Activated naive CD8-positive, alpha-beta T cell (primary cell): ENCODE results near the gene ALPI.
"Not testable (repeated sequence)": the region's sequence is repeated elsewhere in the genome, so short reads cannot be mapped to it uniquely, and the experiment has no call there.

Source experiments
- H3K27ac Mint-ChIP-seq: one replicate; pipeline ENCODE4 v1.8.0; 2021; ENCODE audit warnings: mixed read lengths
- H3K27me3 Mint-ChIP-seq: one replicate; pipeline ENCODE4 v1.8.0; 2021; ENCODE audit warnings: mixed read lengths
- H3K36me3 Mint-ChIP-seq: one replicate; pipeline ENCODE4 v1.8.0; 2021; ENCODE audit warnings: mixed read lengths
- H3K4me1 Mint-ChIP-seq: one replicate; pipeline ENCODE4 v1.8.0; 2021; ENCODE audit warnings: low read depth, mixed read lengths
- H3K4me3 Mint-ChIP-seq: one replicate; pipeline ENCODE4 v1.8.0; 2021; ENCODE audit warnings: mild to moderate bottlenecking, mixed read lengths
- H3K9me3 Mint-ChIP-seq: one replicate; pipeline ENCODE4 v1.8.0; 2021; ENCODE audit warnings: low read depth, mixed read lengths

Gene ALPI

DNA sequence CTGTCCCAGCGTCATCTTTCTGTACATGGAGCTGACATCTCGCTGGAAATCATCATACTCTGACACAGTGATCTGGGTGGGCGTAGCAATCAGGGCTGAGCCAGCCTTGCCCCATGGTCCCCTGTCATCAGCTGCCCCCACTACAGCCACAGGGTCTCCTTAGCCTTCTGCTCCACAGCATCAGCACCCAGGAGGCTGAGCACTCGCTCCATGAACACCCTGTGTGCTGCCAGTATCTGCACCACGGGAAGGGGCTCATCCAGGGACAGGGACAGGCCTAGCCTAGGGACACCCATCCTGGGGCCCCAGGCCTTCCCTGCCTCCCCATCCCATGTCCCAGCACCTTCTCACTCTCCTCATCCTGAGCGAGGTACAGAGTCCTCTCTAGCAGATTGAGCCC lies 37.9 kb upstream of the ALPI start:
- H3K4me3 Mint-ChIP-seq = peak overlapping the region; percentile 69
- peaks cover 5% of the 10 kb centered on the region for H3K9me3 Mint-ChIP-seq
- peaks cover 16% of the 10 kb centered on the region for H3K27me3 Mint-ChIP-seq
- peaks cover 4% of the 10 kb centered on the region for H3K36me3 Mint-ChIP-seq
- peaks cover 17% of the 10 kb centered on the region for H3K4me1 Mint-ChIP-seq
- H3K27ac Mint-ChIP-seq = no peak overlapping the region

- Mint-ChIP-seq H3K27me3 (peaks cover 16% of the 10 kb centered on the region), H3K27ac (no peak overlapping the region), H3K4me3 (peak overlapping the region; percentile 69), H3K9me3 (peaks cover 5% of the 10 kb centered on the region), H3K36me3 (peaks cover 4% of the 10 kb centered on the region), H3K4me1 (peaks cover 11% of the 10 kb centered on the region)
Measured at GRCh38 chr2:232418466-232419244, 37.3 kb upstream of the ALPI start.

DNA sequence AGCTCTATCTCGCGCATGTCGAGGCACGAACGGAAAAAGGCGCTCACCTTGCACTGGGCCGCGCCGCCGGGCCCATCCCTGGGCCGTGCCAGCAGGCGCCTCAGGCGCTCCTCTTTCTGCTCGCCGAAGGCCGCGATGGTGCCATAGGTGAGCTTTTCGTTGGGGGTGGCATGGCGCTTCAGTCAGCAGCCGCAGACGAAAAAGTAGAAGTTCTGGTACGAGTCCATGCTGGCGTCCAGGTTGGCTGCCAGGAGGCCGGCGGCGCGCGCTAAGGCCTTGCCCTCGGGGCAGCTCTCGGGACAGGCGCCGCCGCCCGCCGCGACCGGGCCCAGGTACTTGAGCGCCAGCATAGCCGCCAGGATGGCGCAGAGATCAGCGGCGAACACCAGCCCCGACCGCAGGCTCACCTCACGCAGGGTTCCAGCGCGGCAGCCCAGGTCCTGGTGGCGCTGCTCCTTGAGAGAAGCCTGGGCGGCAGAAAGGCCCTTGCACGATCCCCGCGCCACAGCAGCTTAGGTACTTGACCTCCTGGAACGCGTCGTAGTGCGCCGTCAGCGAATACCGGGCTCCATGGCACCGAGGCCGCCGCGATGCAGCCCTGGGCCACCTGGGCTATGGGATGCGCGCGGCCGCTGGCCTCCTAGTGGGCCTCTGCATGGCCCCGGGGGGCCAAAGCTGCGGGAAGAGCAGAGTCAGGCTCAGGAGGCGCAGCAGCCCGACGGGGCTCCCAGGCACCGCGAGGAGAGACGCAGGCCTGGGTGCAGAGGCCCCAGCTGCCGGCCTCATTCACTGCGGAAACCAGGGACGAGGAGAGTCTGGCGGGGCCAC lies 36.5 kb upstream of the ALPI start:
- peaks cover 5% of the 10 kb centered on the region for H3K9me3 Mint-ChIP-seq
- H3K4me1 Mint-ChIP-seq = peaks cover 9% of the 10 kb centered on the region
- peaks cover 16% of the 10 kb centered on the region for H3K27me3 Mint-ChIP-seq
- peaks cover 4% of the 10 kb centered on the region for H3K36me3 Mint-ChIP-seq
- H3K27ac Mint-ChIP-seq = no peak overlapping the region
- H3K4me3 Mint-ChIP-seq = peak overlapping the region; percentile 69

DNA sequence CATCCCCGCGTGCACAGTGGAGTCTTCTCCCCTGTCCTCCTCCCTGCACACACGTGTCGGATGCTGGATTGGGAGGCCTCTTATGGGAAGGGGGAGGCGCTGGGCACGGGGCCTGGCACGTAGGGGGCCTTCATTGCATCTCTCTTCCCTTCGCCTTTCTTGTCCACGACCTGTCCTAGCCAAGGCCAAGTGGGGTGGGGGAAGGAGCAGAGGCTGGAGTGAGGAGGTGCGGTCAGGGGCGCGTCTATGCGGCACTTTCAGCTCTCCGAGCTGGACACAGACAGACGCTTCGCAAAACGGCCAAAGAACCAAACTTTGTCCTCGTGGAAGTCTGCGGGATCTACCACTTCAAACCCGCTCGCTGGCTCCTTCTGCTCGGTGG lies 35.9 kb upstream of the ALPI start:
- peaks cover 5% of the 10 kb centered on the region for H3K9me3 Mint-ChIP-seq
- no peak overlapping the region for H3K27ac Mint-ChIP-seq
- H3K4me3 Mint-ChIP-seq = peak overlapping the region; percentile 57
- peaks cover 16% of the 10 kb centered on the region for H3K27me3 Mint-ChIP-seq
- H3K4me1 Mint-ChIP-seq = peaks cover 9% of the 10 kb centered on the region
- peaks cover 4% of the 10 kb centered on the region for H3K36me3 Mint-ChIP-seq

DNA sequence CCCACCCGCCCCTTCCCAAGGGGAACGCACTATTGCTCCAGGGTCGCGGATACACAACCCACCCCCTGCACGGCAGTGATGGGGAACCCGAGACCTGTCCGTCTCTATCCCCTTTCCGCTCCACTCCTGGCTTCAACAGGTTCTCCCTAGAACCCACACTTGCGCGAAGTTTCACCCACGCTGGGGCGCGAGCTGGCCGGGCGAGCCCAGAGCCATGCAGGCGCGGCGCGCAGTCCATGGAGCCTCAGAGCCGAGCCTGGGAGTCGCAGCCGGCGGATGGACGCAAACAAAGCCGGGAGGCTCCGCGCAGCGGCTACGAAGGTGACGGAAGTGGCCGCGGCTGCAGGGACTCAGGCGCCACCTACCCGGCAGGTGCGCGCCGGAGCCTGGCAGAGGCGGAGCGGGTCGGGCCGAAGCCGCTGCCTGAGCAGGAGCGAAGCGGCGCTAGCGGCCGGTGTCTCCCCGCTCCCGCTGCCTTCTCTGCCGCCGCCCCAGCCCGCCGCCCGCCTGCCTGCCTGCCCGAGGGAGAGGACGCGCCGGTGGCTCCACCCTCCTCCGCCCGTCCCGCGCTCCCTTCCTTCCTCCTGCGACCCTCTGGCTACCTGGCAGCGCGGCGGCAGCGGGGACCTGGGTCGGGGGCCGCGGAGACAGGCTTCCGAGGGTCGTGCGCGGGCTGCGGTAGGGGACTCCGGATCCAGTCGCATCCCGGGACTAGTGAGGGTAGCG lies 35.3 kb upstream of the ALPI start:
- H3K9me3 Mint-ChIP-seq = peaks cover 5% of the 10 kb centered on the region
- peaks cover 16% of the 10 kb centered on the region for H3K27me3 Mint-ChIP-seq
- no peak overlapping the region for H3K27ac Mint-ChIP-seq
- H3K4me1 Mint-ChIP-seq = peaks cover 9% of the 10 kb centered on the region
- H3K36me3 Mint-ChIP-seq = peaks cover 4% of the 10 kb centered on the region
- H3K4me3 Mint-ChIP-seq = peak overlapping the region; percentile 57

DNA sequence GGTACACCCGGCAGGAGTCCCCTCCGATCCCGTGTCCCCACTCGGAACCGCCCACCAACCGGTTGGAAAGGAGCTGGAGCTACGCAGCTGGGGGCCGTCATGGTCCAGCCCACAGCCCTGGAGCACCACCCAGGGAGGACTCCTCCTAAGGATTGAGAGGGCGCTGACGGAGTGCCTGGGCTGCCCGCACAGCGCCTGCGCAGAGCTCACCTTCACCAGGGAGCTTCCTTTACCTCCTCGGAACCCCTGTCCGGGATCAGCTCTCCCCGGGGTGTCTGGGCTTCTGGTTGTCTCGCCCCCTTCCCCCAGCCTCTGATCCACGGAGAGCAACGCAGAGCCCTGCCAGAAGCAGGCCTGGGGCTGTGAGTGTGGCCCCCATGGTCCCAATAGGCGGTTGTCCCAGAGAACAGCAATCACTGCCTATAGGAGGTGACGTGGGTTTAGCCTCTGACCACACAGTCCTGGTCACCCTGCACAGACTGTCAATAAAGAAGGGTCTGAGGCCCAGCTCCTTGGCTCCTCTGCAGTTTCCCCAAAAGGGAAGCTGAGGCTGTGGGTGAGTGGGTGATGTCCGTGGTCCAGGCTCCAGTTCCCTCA lies 34.7 kb upstream of the ALPI start:
- Mint-ChIP-seq H3K4me1 (peaks cover 9% of the 10 kb centered on the region), H3K9me3 (peaks cover 5% of the 10 kb centered on the region), H3K27ac (no peak overlapping the region), H3K27me3 (peaks cover 15% of the 10 kb centered on the region), H3K4me3 (peak overlapping the region; percentile 73), H3K36me3 (peaks cover 4% of the 10 kb centered on the region)

GRCh38 chr2:232422051-232422450 lies 33.9 kb upstream of the ALPI start:
- Mint-ChIP-seq H3K4me3 (peak overlapping the region; percentile 73), H3K27me3 (peaks cover 15% of the 10 kb centered on the region), H3K27ac (no peak overlapping the region), H3K9me3 (peaks cover 5% of the 10 kb centered on the region), H3K4me1 (peaks cover 9% of the 10 kb centered on the region), H3K36me3 (peaks cover 4% of the 10 kb centered on the region)

DNA sequence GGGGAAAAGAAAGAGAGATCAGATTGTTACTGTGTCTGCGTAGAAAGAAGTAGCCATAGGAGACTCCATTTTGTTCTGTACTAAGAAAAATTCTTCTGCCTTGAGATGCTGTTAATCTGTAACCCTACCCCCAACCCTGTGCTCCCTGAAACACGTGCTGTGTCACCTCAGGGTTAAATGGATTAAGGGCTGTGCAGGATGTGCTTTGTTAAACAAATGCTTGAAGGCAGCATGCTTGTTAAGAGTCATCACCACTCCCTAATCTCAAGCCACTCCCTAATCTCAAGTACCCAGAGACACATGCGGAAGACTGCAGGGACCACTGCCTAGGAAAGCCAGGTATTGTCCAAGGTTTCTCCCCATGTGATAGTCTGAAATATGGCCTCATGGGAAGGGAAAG lies 33.0 kb upstream of the ALPI start:
- not testable (repeated sequence) for H3K9me3 Mint-ChIP-seq, H3K27ac Mint-ChIP-seq, H3K4me1 Mint-ChIP-seq, H3K36me3 Mint-ChIP-seq
- Mint-ChIP-seq H3K27me3 (peaks cover 14% of the 10 kb centered on the region), H3K4me3 (peak overlapping the region; percentile 2)

DNA sequence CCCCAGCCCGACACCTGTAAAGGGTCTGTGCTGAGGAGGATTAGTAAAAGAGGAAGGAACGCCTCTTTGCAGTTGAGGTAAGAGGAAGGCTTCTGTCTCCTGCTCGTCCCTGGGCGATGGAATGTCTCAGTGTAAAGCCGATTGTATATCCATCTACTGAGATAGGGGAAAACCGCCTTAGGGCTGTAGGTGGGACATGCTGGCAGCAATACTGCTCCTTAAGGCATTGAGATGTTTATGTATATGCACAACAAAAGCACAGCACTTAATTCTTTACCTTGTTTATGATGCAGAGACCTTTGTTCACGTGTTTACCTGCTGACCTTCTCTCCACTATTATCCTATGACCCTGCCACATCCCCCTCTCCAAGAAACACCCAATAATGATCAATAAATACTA lies 32.5 kb upstream of the ALPI start:
- H3K27ac Mint-ChIP-seq, H3K4me1 Mint-ChIP-seq, H3K36me3 Mint-ChIP-seq, H3K4me3 Mint-ChIP-seq, H3K27me3 Mint-ChIP-seq, H3K9me3 Mint-ChIP-seq: not testable (repeated sequence)

DNA sequence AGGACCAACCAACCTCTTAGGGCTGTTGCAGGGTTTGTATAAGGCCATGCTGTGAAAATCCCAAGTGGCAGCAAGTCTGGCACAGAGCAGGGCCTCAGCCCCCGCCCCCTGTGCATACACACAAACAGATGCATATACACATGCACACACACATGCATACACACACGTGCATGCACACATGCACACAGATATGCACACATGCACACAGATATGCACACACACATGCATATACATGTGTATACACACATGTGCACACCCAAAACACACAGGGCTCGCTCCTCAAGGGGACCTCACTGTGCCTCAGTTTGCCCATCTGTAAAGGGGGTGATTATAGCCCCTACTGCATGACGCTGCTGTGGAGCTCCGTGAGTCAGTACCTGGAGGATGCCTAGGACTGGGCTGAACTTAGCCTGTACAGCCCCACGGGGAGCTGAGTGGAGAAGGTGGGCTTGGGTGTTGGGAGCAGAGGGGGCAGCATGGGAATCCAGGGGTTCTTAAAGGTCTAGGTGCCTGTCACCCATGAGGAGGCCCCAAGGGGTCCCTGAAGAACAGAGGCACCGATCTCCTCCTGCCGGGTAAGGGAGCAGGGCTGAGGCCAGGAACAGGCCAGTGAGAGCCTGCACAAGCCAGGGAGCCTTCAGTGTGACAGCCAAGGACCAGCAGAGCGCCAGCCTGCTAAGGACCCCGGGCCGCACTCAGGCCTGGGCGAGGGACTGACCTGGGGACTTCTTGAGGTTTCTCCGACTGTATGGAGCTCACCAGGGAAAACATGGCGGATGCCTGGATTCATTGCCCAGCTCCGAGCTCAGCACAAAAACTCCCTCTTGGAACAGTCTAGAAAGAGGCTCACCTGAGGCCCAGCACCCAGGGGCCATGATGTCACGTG lies 24.0 kb upstream of the ALPI start:
- Mint-ChIP-seq H3K27me3 (no peaks in the 10 kb centered on the region), H3K4me1 (no peaks in the 10 kb centered on the region), H3K9me3 (no peaks in the 10 kb centered on the region), H3K4me3 (no peak overlapping the region), H3K36me3 (no peaks in the 10 kb centered on the region), H3K27ac (no peak overlapping the region)

DNA sequence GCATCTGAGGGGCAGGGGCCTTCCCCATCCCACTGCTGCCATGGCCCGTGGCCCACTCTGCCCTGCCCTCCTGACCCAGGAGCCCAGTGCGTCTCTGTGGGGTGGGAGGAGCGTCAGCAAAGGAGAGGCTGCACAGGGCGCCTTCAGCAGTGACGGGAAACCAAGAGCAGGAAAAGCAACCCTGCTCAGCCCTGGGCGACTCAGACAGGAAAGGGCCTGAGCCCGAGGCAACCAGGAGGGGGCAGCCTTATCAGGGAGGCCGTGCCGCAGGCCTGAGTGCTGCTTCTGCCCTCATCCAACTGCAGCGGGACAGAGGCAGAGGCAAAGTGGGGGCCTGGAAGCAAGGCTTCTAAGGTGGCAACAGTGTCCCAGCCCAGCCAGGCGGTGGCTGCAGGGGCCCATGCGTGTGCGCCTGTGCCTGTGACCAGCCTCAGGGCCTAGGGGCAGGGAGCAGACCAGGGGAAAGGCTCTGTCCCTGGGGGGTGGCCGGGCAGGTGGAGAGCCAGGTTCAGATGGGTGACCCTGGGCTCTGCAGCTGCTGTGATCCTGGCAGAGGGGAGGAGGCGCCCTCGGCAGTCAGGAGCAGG lies 23.3 kb upstream of the ALPI start:
- Mint-ChIP-seq H3K36me3 (no peaks in the 10 kb centered on the region), H3K9me3 (no peaks in the 10 kb centered on the region), H3K27ac (no peak overlapping the region), H3K27me3 (no peaks in the 10 kb centered on the region), H3K4me3 (no peak overlapping the region), H3K4me1 (no peaks in the 10 kb centered on the region)

DNA sequence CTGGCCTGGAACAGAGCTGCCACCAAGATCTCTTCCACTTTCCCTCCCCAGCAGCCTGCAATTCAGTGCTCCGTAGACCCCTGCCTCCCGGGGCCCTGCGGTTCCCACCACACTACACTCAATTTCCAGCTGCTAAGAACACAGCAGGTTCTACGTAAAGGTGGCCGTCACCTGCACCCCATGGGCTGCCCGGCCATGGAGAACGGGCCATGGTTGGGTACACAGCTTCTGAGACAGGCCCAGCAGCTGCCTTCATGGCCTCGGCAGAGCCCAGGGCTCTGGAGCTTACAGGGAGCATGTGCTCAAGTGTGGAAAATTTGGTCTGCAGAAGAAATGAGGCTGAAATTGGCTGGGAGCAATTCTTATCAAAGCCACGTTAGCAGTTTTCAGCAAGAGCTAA lies 22.3 kb upstream of the ALPI start:
- H3K27me3 Mint-ChIP-seq, H3K36me3 Mint-ChIP-seq, H3K4me3 Mint-ChIP-seq, H3K4me1 Mint-ChIP-seq, H3K9me3 Mint-ChIP-seq, H3K27ac Mint-ChIP-seq: not testable (repeated sequence)

DNA sequence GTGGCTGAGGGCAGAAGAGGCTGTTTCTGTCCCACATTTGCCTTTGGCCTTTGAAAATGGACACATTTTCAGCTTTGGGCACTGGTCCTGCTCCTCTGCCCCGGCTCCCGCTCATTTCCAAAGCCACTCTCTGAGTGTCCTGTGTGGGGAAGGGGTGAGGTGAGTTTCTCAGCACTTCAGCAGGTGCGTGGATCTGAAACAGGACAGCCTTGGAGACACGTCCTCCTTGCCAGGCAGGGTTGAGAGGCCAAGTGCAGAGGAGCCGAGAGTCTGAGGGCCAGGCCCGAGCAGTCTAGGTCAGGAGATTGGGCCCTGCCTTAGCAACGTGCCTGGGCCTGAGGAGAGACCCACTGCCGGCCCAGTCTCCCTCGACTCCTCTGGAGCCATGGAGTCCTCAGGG lies 21.9 kb upstream of the ALPI start:
- Mint-ChIP-seq H3K4me1 (no peaks in the 10 kb centered on the region), H3K27ac (no peak overlapping the region), H3K9me3 (no peaks in the 10 kb centered on the region), H3K36me3 (no peaks in the 10 kb centered on the region), H3K4me3 (no peak overlapping the region), H3K27me3 (no peaks in the 10 kb centered on the region)
